ENCODE measurements around the gene PDE4C.

The PDE4C gene

DNA sequence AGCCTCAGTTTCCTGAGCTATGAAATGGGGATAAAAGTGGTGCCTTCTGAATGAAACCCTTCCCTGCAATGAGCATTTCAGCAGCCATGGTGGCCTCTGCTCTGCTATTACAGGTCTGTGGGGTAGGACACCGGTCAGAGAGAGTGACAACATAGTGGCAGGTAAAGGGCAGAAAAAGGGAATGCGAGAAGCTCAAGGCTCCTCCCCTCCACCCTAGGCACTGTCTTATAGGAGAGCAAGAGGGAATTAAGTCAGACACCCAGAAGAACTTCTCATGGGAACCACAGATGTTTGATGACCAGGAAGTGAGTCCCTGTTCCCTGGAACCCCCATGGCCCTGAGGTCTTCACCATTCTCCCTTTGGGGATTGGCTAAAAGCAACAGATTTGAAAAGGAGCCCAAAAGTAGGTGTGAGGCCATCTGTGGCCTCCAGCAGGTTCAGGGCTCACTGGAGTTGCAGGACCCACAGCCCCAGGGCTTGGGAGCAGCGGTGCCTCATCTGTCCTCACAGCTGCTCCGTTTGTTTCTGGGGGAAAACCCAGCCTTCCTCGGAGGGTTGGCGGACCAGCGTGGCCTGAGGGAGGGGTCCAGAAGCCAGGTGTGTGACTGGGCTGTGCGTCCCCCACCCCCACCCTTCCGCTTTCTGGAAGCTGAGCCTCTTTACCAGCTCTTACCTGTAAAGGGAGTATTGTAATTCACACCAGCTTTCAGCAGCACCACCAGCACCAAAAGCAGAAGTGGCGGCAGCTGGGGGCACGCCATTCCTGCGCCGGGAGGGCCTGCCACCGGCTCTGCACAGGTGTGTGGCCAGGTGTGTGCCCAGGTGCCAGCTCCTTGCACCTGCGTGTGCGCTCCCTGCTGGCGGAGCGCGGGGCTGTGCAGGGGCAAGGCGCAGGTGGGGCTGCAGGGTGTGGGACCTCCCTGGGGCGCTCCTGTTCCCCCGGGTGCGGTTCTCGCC, 28.6 kb upstream of the PDE4C start:
- DNase-seq: no peak

DNA sequence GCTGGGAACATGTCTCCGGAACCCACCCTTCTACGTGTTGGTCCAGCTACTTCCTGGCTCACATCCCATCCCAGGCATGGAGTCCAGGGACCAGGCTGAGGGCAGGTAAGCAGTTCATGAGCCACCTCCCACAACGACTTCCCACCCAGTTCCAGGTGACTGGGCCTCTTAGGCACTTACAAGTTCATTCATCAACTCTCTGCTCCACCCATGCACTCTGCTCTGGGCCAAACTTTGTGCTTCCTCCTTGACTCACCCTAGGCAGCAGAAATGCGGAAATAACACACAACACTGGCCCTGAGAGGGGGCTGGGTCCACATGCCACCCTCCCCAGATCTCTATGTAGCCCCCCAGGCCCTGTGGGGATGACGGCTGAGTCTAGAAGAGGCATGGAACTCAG, 27.5 kb upstream of the PDE4C start:
- DNase-seq: no peak

DNA sequence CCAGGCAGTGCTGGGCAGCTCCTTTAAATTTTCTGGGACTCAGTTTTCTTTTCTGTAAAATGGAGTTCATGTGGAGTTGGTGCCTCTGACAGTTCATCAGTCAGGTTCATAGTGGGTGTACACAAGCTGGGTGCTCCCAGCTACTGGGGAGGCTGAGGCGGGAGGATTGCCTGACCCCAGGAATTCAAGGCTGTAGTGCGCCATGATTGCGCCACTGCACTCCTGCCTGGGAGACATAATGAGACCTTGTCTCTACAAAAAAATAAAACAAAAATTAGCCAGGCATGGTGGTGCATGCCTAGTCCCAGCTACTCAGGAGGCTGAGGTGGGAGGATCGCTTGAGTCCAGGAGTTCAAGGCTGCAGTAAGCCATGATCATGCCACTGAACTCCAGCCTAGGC, 26.9 kb upstream of the PDE4C start:
- DNase-seq: no peak

DNA sequence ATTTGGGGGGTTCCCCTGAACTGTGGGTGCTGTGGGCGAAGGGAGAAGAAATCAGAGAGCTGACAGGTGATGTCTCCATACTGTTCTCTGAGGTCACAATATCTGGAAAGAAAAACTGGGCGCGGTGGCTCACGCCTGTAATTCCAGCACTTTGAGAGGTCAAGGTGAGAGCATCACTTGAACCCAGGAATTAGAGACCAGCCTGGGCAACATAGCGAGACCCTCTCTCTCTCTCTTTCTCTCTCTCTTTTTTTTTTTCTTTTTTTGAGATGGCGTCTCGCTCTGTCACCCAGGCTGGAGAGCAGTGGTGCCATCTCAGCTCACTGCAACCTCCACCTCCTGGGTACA, 26.1 kb upstream of the PDE4C start:
- no peak for DNase-seq

DNA sequence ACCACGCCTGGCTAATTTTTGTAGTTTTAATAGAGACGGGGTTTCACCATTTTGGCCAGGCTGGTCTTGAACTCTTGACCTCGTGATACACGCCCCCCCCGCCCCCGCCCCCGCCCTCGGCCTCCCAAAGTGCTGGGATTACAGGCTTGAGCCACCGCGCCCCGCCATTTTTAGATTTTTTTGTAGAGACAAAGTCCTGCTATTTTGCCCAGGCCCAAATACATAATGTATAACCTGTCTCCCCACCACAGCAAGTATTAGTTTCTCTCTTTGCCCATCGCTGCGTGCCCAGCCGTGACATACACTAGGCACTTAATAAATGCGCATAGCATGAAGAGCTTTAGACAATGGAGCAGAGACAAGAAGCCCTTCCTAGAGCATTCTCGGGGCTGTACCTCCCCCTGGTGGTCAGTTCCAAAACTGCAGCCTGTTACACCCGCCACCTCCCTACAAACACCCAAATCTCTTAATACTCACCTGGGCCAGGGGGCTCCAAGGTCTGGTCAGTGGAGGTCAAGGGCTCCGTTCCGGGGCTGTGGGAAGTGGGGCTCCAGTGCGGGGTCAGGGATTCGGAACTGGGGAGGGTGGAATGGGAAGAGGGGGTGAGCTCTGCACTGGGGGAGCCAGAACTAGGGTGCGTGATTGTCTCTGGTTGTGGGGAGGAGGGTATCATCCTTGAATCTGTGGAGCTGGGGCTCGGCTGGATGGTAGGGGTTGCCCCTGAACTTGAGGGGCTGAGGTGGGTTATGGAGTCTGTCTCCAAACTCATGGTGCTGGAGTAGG, 25.5 kb upstream of the PDE4C start:
- peak; percentile 45 for DNase-seq

DNA sequence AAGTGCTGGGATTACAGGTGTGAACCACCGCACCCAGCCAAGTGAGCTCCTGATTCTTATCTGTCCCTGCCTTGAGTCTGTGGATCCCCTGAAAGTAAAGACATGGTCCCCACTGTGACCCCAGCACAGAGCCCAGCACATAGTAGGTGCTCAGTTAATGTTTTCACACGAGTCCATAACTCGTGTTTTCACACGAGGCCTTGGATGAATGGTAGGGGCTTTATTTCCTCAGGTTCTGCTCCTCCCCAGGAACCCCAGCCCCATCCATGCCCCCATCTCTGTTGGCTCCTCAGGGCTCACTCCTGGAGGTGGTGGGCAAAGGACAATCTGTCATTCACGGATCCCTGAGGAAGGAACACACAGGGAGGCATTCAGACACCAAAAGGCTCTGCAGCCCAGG, 23.6 kb upstream of the PDE4C start:
- DNase-seq: no peak

DNA sequence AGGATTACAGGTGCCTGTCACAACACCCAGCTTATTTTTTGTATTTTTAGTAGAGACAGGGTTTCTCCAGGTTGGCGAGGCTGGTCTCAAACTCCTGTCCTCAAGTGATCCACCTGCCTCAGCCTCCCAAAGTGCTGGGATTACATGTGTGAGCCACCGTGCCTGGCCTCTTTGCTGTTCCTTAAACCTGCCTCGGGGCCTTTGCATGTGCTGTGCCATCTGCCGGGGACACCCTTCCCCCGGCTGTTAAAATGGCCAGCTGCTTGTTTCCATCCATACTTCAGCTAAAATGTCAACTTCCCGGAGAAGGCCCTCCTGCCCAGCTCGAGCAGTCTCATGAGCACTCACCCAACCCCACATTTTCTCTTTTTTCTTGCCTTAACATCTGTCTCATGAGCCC, 19.1 kb upstream of the PDE4C start:
- DNase-seq: no peak

DNA sequence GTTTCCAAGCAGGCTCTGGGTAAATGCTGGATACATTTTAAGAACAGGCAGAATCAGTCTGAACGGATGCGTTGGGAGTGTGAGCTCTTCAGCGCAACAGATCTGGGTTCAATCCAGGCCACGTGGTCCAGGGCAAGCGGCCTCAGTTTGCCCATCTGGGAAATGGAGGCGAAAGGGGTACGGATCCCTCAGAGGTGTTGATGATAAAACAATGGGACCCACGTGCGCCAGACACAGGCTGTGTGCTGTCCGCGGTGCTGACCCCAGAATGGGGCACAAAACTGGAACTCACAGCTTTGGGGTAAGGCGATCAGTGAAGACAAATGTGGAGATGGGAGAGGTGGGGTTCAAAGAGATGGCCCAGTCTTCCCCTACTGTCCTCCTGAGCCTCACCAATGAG, 13.1 kb upstream of the PDE4C start:
- no peak for DNase-seq

DNA sequence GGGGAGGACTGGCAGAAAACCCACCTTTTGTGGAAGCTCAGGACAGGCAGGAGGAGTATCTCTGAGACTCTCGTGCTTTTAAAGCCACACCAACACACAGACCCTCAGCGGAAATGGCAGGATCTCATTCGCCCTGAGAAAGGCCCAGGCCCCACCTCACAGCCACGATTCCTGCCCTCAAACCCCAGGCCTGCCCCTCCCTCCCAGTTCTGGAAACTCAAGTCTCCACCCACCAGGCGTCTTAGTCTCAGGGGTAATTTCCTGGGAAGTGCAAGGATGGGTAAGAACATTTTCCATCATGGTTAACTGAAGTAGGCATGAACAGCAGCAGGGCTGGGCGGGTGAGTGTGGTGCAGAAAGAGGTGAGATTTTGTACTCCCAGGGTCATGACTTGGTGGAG, 8.0 kb upstream of the PDE4C start:
- DNase-seq: no peak

DNA sequence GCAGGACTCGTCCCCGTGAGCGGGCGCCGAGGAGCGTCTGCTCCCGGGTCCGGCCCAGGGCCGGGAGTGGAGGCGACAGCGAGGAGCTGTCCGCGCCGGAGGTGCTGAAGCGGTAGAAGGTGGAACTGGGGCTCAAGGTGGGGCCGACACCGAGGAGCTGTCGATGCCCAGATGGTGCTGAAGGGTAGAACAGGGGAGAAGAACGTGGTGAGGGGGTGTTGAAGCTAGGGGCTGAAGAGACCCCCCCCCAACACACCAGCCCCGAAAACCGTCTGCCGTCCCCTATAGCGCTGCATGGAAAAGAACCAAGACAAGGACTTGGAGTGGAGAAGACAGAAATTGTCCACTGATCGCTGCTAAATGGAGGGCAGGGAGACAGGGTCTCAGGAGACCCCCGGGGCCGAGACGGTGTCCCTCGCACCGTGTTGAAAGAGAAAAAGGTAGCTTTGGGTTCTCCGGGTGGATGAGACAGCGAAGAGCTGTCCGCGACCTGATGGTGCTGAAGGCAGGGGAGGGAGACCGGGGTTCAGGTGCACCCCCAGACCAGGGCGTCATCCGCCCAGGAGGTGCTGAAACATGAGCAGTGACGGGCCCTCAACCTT, 7.1 kb upstream of the PDE4C start:
- no peak for DNase-seq

DNA sequence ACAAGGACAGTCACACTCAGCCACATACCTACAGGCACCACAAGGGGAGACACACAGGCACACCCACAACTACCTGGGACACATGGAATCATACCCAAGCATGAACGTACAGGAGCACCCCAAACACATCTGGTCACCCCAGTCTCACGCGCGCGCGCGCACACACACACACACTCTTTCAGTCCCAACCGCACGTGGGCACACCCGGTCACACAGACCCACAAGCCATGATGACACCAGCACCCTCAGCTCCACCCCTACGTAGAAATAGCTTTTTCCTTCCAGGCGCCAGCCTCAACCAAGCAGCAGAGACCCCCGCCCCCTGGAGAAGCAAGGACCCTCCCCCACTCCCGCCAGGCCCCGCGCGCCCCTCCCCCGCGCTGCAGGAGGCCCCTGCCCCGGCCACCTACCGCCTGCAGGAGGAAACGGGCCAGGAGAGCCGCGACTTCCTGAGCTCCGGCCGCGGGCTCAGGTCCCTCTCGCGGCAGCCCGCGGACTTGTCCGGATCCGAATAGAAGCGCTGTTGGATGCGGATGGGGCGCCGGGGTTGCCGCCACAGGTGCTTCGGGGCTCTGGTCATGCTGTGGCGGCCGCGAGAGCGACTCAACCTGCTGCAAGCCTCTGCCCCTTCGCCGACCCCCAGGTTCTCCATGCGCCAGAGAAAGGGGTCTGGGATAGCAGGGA, 6.4 kb upstream of the PDE4C start:
- DNase-seq: no peak

DNA sequence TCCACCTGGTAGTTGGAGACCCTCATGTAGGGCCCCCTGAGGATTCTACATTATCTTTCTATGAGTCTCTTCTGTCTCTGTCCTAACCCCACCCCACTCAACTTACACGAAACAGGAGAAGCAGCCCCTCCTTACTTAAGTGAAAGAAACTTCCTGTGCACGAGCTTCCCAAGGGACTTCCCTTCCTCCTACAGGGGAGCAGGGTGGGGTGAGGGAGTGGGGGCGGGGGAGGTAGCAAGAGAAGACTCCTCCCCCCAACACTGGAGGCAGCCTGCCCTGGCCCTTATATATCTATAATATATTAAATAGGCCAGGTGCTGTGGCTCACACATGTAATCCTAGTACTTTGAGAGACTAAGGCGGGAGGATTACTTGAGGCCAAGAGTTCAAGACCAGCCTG, 5.5 kb upstream of the PDE4C start:
- no peak for DNase-seq

DNA sequence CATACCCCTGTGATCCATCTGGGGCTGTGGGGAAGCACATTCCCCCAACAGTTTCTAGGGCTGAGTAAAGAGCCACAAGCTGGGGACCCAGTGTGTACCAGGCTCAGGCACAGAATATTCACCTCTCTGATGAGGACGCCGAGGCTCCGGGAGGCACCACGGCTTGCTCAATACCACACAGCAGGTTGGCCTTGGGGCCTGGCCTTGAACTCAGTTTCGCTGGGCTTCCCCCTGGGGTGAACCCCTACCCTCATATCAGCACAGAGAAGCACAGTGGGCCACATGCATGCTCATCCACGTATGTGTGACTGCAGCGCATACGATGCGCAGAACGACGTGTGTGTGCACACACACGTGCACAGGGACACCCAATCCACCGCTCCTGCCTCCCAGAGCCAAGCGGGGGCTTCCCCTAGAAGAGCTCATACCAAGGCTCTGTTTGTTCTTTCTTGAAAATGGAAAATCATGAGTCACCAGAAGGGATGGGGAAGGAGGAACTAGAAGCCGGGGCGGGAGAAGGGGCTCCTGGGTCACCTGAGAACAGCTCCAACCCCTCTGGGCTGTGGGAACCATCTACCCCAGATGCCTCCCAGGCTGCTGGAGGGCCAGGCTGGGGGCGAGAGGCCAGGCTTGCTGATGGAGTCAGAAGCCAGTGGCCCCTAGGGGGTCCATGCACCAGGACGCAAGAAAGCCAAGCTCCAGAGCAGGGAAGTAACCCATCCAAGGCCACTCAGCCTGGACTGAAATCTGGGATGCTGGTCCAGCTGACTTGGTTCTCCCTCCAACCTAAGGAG, 4.9 kb upstream of the PDE4C start:
- DNase-seq: no peak

DNA sequence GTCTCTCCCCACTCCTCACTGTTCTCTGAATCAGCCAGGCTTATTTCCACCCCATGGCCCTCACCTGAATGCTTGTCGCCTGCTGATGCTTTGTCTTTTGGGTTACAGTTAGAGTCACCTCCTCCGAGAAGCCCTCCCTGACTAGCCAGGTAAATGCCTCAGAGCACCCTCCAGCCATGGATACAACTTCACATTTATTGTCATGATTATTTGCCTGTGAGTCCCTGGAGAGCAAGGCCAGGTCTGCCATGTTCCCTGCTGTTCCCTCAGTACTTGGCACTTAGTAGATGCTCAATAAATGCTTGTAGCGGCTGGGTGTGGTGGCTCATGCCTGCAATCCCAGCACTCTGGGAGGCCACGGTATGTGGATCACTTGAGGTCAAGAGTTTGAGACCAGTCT, 3.7 kb upstream of the PDE4C start:
- DNase-seq: no peak

DNA sequence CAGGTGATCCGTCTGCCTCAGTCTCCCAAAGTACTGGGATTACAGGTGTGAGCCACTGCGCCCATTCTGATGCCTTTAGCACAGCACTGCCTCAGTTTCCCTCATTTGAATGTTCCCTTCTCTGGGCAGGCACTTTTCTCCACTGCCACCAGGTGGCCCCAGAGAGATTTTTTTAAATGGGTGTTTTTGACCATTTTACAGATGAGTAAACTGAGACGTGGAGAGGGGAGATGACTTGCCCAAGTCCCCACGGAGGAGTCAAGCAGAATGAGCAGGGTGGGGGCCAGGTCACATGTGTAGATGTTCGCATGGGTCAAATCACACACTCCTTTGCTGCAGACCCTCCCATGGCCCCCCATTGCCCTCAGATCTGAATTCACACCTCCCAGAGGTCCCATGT, 3.2 kb upstream of the PDE4C start:
- no peak for DNase-seq

DNA sequence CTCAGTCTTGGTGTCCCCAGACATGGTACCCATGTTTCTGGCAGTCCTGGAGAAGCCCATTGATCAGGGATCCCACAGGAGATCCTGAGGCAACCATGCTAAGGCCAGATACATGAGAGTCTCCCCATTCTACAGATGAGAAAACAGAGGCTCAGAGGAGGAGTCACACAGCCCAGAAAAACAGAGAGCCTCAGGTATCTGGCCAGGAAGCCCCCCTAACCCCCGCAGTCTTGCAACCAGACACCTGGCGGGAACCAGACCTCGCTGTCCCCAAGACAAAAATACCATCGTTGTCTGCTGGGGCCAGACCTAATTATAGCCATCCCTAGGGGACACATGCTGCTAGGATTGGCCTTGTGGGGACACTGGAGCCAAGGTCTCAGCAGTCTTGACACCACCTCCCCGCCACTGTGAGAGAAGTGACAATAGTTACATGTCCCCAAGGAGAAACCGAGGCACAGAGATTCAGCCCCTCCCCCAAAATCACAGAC, 1.6 kb upstream of the PDE4C start:
- DNase-seq: no peak

DNA sequence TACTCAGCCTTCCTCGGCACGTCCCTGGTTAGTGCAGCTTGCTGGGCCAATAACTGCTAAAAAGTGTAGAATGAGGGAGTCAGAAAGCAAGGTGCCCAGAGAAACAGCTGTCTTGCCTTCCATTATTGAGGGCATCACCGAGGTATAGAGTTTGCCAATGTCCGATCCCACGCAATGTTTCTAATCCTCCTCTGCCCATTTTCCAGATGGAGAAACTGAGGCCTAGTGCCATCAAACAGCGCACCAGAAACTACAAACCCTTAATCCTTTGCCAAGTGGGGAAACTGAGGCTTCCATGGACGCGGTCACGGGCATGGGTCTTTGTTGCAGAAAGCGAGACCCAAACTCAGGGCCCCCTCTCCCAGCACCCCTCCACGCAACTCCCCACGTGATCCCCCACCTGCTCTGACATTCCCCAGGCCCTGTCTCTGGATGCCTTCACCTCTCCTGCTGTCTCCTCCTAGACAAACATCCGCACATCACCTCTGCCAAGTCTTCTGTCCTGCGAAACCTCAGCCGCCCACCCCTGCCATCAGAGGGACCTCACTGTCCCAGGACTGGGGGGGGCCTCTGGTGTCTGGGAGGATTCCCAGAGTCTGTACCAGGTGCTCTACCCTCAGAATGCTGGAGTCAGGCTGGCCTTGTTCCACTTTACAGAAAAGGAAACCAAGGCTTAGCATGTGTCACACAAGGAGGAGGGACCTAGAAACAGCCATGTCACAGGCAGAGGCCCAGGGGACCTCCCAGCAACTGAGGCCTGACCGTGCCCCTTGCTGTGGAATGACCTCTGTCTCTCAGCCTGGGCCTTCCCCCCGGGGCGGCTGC, 930 bp upstream of the PDE4C start:
- DNase-seq: no peak

DNA sequence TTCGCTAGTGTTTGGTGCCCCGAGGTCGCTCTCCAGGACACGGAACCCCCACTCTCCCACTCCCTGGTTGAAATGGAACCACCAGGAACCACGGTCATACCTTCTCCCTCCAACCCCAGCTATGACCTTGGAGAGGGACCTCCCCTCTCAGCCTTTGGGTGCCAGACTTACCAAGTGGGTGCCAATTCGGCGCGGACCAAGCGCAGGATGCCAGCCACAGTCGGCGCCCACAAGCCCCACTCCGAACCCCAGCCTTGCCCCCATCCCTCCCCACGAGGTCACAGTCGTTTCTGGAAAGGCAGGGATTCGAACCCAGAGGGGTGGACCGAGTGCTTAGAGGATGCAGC, 910 bp downstream of the PDE4C start:
- no peak for DNase-seq

DNA sequence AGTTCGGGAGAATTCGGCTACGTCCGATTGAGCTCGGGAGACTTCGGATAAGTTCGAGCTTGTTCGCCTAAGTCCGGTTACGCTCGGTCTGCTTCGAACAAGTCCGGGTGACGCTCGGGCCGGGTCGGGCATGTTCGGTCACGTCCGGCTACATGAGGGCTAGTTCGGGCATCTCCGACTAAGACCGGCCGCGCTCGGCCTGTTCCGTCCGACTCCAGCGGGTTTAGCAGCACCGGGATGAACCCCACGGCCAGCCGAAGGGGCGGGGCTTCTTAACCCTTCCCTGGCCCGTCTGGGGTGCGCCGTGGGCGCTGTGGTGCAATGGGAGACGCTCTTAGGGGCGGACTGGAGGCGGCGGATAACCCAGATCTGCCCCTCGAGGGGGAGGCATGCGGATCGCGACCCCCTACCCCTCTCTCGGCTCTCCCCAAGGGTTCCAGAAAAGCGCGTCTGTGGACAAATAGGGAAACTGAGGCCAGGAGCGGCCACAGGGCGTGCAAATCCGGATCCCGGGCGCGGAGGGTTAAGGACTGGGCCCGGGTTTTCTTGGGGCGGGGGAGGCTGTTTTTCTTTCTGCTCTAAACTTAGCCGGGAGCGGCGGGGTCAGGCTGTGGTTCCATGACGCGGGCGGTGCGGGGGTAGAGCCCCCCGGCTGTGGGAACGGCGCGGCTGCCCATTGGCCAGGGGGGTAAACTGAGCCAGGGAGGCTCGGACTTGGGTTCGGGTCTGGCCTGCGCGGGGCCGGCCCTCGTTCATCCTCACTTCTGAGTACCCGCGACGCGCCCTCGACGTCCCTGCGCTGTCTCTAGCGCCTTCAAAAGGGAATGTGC, 1.5 kb downstream of the PDE4C start:
- DNase-seq: peak; percentile 76

DNA sequence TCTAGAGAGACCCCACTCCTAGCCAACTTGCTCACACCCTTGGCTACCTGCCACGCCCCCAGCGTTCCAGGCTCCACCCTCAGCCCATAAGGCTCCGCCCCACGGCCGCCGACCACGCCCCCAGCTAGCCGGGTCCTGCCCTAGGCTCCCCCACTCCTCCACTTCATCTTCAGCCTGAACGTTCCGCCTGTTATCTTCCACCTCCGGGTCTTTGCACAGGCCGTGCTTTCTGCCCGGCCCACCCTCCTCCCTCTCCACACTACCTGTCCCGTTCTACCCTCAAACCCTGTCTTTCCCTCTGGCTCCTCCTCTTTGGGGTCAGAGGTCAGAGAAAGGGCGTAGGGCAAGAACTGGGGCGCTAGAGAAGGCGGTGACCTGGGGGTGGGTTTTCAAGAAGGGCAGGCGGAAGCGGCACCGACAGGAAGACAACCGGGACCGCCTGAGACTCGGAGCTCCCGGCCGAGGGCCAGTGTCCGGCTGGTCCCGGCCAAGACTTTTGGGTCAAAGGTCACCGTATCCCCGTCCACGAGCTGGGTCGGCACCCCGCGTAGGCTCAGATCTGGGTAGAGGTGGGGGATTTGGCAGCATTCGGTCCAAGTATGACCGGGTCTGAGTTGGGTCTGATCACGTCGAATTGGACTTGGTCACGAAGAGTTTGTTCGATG, 2.2 kb downstream of the PDE4C start:
- DNase-seq: no peak
